Activated effector memory CD4-positive, alpha-beta T cell treated with Interleukin-2 at 50 U/mL for 16 hours (primary cell): Measurements from ENCODE around the gene ATP5PO.

Experiments
- DNase-seq: peaks from one replicate; pipeline ENCODE4 v3.0.0-alpha.2; 2020

Gene ATP5PO

GRCh38 chr21:33915368-33916199 lies at the start of gene ATP5PO:
Gene ATP5PO, minus strand, starts transcription at chr21:33915804. Its CDS starts 41 bp downstream, at chr21:33915763.
- peak; percentile 93 for DNase-seq

- DNase-seq = no peak
Observed at GRCh38 chr21:33964706-33965325, 49.2 kb upstream of the ATP5PO start.

DNA sequence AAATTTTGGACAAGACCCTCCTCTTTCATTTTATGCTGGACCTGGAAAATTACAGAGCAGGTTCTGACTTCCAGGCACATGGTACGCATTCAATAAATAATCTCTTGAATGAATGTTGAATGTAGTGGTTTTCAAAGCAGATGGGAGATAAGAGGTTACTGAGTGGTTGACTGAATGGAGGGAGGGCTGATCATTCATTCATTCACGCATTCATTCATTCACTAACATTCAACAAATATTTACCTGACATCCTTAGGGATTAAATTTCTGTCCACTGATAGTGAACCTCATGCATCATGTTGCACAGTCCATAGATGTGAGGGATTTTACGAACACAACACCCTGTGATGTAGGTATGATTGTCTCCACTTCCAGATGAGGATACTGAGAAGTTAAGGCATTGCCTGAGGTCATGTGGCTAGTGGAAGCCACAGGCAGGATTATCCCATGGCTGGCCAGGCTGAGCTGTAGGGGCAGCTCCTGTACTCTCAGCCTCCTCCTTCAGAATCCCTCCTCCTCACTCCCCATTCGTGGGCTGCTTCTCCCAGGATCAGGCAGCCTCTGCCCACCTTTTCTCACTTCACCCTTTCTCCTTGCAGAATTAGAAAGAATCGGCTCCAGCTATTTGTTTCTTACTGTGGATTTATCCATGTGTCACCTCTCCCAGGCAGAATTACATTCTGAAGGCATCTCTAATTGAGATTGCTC lies 48.4 kb upstream of the ATP5PO start:
- DNase-seq = no peak

- DNase-seq = no peak
Observed at GRCh38 chr21:33962290-33962689, 46.7 kb upstream of the ATP5PO start.

GRCh38 chr21:33961061-33961460 lies 45.5 kb upstream of the ATP5PO start:
- DNase-seq = no peak

GRCh38 chr21:33959680-33960079 lies 44.1 kb upstream of the ATP5PO start:
- DNase-seq = no peak

DNA sequence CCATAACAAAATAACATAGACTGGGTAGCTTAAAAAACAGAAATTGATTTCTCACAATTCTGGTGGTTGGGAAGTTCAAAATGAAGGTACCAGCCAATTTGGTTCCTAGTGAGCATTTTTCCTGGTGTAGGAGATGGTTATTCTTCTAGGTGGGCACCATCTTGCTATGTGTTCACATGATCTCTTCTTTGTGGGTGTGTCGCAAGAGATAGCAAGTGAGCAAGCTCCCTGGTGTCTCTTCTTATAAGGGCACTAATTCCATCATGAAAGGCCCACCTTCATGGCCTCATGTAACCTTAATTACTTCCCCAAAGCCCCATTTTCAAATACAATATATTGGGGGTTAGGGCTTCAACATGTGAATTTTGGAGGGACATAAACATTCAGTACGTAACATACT lies 38.8 kb upstream of the ATP5PO start:
- no peak for DNase-seq

GRCh38 chr21:33951276-33952178 lies 35.9 kb upstream of the ATP5PO start:
- no peak for DNase-seq

DNA sequence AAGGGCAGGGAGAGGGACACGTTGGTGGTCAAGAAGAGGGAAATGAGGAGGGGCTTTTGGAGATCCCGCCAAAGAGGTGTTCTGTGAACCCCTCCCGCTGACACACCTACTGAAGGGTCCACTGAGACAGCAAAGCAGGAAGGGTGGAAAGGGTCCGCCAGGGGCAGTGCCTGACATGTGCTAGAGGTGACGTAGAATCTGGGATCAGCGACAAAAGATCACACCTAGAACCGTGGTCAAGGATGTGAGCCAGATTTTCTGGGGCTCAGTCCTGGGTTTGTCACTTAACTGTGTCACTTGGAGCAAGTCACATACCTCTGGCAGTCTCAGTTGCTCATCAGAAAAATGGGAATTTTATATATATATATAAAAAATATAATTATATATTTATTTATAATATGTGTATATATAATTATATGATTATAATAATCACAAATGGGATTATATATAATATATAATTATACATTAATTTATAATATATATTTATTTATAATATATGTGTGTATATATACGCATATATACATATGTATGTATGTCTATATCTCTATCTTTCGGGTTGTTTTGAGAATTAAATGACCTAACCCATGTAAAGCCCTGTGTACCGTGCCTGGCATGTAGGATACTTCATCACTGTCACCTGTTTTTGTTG lies 35.0 kb upstream of the ATP5PO start:
- DNase-seq = no peak

GRCh38 chr21:33949516-33950430 lies 34.2 kb upstream of the ATP5PO start:
- peak; percentile 48 for DNase-seq

DNA sequence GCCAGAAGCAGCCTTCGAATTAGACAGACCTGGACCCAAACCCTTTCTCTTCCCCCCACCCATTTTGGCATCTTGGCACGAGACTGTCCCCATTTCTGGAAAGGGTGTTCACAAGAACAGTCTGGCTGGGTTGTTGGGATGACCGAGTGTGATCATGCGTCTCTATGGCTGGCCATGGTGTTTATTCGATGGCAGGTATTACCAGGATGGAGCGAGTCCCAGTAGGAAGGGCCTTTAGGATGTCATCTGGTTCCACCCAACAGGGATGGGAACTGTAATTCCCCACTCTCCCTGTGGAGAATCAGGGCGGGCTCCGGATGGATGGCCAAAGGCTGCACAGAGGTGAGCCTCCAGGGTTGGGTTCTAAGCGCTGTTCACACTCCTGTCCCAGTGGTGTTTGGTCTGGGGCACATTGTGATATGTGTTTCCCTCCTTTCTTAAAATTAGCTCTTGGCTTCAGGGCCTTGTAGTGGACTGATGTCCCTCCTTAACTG lies 33.4 kb upstream of the ATP5PO start:
- no peak for DNase-seq

GRCh38 chr21:33948096-33948950 lies 32.7 kb upstream of the ATP5PO start:
- peak; percentile 83 for DNase-seq

DNA sequence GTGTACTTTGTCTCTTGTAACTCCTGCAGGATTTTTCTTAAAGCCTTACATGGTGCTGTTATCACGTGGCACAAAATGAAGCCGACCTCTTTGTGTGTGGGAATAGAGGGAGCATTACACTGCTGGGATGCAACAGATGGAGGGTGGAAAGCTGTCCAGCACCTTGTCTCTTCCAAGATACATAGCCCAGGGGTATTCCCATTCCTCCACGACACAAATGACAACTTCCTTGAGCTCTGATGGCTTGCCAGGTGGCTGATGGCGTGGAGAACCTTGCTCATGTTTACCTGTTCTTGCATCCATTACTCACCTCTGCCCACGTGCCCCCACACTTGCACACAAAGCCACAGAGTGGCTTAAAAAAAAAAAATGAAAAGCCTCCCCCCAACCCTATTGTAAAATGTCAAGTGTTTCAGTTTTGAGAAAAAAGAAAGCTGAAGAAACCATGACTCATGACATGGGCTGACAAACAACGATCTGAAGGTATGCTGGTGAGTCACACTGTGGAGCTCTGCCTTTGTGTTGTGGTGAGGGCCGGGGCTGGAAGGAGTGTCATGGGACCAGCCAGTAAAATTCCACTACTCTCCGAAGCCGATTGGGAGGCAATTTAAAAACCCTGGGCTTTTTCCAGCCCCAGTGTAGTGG lies 32.0 kb upstream of the ATP5PO start:
- DNase-seq = peak; percentile 76

DNA sequence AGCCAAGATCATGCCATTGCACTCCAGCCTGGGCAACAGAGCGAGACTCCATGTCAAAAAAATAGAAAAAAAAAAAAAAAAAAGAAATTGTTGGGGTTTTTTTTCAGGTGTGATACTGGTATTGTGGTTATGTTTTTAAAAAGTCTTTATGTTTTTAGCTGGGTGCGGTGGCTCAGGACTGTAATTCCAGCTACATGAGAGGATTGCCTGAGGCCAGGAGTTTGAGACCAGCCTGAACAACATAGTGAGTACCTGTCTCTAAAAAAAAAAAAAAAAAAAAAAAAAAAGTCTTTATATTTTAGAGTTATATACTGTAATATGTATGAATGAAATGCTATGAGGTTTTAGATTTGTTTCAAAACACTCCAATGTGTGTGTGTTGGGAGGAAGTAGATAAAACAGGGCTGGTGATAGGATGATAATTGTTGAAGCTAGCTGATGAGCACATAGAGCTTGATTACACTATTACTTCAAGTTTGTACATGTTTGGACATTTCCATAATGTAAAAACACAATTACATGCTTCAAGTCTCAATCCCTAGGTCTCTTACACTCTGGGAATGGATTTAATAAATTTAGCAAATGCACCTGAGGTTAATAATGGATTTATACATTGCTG lies 30.2 kb upstream of the ATP5PO start:
- no peak for DNase-seq

- DNase-seq = no peak
Observed at GRCh38 chr21:33944185-33944763, 28.7 kb upstream of the ATP5PO start.

- DNase-seq = no peak
Observed at GRCh38 chr21:33943293-33943692, 27.7 kb upstream of the ATP5PO start.

- no peak for DNase-seq
Observed at GRCh38 chr21:33942426-33942825, 26.8 kb upstream of the ATP5PO start.

DNA sequence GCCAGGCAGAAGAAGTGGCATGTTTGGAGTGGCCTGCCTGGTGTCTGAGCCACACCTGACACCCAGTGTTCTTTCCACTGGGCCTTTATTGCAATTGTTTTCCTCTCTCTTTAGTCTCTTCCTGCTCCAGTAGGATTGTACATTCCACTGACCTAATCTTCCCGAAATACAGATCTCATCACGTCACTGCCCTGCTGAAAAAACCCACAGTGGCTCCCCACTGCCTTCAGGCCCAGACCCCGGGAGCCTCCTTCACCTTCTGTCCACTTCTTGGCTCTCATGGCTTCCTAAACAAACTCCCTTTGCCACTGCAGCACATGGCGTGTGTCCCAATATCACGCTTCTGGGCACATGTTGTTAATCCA lies 25.3 kb upstream of the ATP5PO start:
- DNase-seq = no peak
